ENCODE measurements around the gene BCAR3. TPM values are rescaled to one million over a fixed set of nuclear protein-coding genes. Genes with fewer than 3 reads are reported as not detected.

The BCAR3 gene
- total RNA-seq, 2 donors from 2014 or later, result 32.7 to 48.7 TPM

DNA sequence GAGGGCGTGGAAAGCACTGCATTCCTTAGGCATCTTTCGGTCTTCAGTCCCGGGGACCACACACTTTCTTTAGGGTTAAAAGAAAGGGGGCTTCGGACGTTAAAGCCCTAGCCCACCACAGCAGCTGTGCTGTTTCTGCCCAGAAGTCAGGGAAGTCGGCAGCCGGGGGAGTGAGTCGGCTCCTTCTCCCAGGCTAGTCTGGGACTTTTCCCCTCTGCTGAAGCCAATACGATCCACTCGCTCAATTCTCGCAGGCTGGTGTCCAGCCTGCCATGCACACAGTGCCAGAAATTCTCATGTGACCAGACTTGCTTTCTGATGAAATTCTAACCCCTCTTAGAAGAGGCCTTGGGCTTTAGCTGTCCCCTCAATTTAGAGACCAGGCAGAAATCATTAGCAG, 67.7 kb downstream of the BCAR3 start:
- Histone ChIP-seq H3K4me3 (ENCODE audit: low read length) (no peak overlapping the region), H3K9me3 (ENCODE audit: control insufficient read depth, low read length) (no peaks in the 10 kb centered on the region), H3K9ac (ENCODE audit: extremely low read depth, low read length, poor library complexity, severe bottlenecking) (no peak overlapping the region), H3K27ac (ENCODE audit: low read depth, low read length) (no peak overlapping the region), H3K4me1 (ENCODE audit: control insufficient read depth, insufficient read depth, low read length) (peaks cover 57% of the 10 kb centered on the region), H3K36me3 (ENCODE audit: control insufficient read depth, insufficient read depth, low read length) (peaks cover 56% of the 10 kb centered on the region), H3K27me3 (ENCODE audit: control insufficient read depth, insufficient read depth, low read length, poor library complexity, severe bottlenecking) (no peaks in the 10 kb centered on the region)
- DNase-seq, result peak; percentile 55
- H3K9me3 Mint-ChIP-seq, result no peaks in the 10 kb centered on the region
- peaks cover 73% of the 10 kb centered on the region for H3K4me1 Mint-ChIP-seq
- H3K4me3 Mint-ChIP-seq, result peak overlapping the region; percentile 3
- peaks cover 16% of the 10 kb centered on the region for H3K36me3 Mint-ChIP-seq (ENCODE audit: low read depth)
- no peaks in the 10 kb centered on the region for H3K27me3 Mint-ChIP-seq (ENCODE audit: insufficient read depth)
- TF ChIP-seq, protein P1, sequence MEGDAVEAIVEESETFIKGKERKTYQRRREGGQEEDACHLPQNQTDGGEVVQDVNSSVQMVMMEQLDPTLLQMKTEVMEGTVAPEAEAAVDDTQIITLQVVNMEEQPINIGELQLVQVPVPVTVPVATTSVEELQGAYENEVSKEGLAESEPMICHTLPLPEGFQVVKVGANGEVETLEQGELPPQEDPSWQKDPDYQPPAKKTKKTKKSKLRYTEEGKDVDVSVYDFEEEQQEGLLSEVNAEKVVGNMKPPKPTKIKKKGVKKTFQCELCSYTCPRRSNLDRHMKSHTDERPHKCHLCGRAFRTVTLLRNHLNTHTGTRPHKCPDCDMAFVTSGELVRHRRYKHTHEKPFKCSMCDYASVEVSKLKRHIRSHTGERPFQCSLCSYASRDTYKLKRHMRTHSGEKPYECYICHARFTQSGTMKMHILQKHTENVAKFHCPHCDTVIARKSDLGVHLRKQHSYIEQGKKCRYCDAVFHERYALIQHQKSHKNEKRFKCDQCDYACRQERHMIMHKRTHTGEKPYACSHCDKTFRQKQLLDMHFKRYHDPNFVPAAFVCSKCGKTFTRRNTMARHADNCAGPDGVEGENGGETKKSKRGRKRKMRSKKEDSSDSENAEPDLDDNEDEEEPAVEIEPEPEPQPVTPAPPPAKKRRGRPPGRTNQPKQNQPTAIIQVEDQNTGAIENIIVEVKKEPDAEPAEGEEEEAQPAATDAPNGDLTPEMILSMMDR (conservative IDR thresholded peaks at IDR 0.05), result no peak
- peak overlapping the region; percentile 97 for H3K27ac Mint-ChIP-seq
- WGBS, 2 experiments (ENCODE audit: insufficient coverage in 1 of 2, insufficient read length in 1 of 2), result 81 to 87% methylated on average over 9 to 11 of the region's 11 CpGs

DNA sequence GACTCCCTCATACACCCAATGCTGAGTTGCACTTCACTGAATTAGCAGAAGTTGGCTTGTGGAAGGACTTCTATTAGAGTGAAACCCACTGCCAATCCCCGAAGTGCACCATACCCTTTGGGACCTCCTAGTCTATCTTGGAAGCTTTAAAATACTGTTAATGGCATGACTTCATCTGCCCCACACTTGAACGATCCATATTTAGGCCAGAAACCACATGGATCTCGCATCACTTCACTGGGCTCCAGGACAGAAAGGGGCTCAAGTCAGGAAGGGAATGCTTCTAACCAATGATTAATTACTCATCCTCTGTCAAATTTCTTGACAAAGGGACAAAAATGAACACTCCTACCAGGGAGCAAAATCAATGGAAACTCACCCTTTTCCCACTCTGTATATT, 69.1 kb downstream of the BCAR3 start:
- TF ChIP-seq, protein P1 (conservative IDR thresholded peaks at IDR 0.05), result no peak
- H3K27me3 ChIP-seq (ENCODE audit: control insufficient read depth, insufficient read depth, low read length, poor library complexity, severe bottlenecking), result no peaks in the 10 kb centered on the region
- H3K4me3 Mint-ChIP-seq, result no peak overlapping the region

DNA sequence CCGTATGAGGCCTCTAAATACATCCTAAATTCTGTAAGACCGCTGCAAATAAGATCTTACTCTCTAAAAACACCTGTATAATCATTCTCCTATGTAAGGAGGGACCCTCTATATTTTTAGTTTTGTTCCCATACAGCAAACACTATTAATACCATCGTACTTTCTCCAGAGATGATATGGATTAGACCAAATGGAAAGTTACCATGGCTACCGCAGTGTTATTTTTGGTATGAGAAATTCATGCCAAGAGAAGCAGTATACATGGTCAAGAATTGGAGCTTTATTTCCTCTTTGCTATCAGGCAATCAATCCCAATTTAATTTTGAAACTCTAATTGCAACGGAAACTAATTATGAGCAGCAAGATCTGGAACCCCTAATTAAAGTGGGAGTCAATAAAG, 70.0 kb downstream of the BCAR3 start:
- DNase-seq, result no peak
- Mint-ChIP-seq H3K36me3 (ENCODE audit: low read depth) (peaks cover 18% of the 10 kb centered on the region), H3K9me3 (no peaks in the 10 kb centered on the region), H3K4me3 (no peak overlapping the region), H3K27me3 (ENCODE audit: insufficient read depth) (no peaks in the 10 kb centered on the region), H3K4me1 (peaks cover 71% of the 10 kb centered on the region), H3K27ac (peak overlapping the region; percentile 1)
- no peaks in the 10 kb centered on the region for H3K9me3 ChIP-seq (ENCODE audit: control insufficient read depth, low read length)
- H3K27me3 ChIP-seq (ENCODE audit: control insufficient read depth, insufficient read depth, low read length, poor library complexity, severe bottlenecking), result no peaks in the 10 kb centered on the region
- TF ChIP-seq, protein P1 (conservative IDR thresholded peaks at IDR 0.05), result no peak
- peaks cover 57% of the 10 kb centered on the region for H3K36me3 ChIP-seq (ENCODE audit: control insufficient read depth, insufficient read depth, low read length)
- WGBS, 2 experiments (ENCODE audit: insufficient coverage in 1 of 2, insufficient read length in 1 of 2), result 95 to 96% methylated on average over 4 to 5 of the region's 5 CpGs
- H3K9ac ChIP-seq (ENCODE audit: extremely low read depth, low read length, poor library complexity, severe bottlenecking), result no peak overlapping the region
- H3K4me3 ChIP-seq (ENCODE audit: low read length), result no peak overlapping the region
- no peak overlapping the region for H3K27ac ChIP-seq (ENCODE audit: low read depth, low read length)
- H3K4me1 ChIP-seq (ENCODE audit: control insufficient read depth, insufficient read depth, low read length), result peaks cover 39% of the 10 kb centered on the region

More for the DNA sequence above, 69.1 kb downstream of the BCAR3 start:
- peak; percentile 27 for DNase-seq
- no peaks in the 10 kb centered on the region for H3K27me3 Mint-ChIP-seq (ENCODE audit: insufficient read depth)
- H3K36me3 ChIP-seq (ENCODE audit: control insufficient read depth, insufficient read depth, low read length), result peaks cover 57% of the 10 kb centered on the region
- H3K4me1 ChIP-seq (ENCODE audit: control insufficient read depth, insufficient read depth, low read length), result peaks cover 47% of the 10 kb centered on the region
- WGBS, 2 experiments (ENCODE audit: insufficient coverage in 1 of 2, insufficient read length in 1 of 2), result 92 to 100% methylated on average over 3 of the region's 3 CpGs
- no peaks in the 10 kb centered on the region for H3K9me3 ChIP-seq (ENCODE audit: control insufficient read depth, low read length)
- no peak overlapping the region for H3K27ac ChIP-seq (ENCODE audit: low read depth, low read length)
- no peak overlapping the region for H3K4me3 ChIP-seq (ENCODE audit: low read length)
- H3K36me3 Mint-ChIP-seq (ENCODE audit: low read depth), result peaks cover 16% of the 10 kb centered on the region
- no peak overlapping the region for H3K27ac Mint-ChIP-seq
- no peak overlapping the region for H3K9ac ChIP-seq (ENCODE audit: extremely low read depth, low read length, poor library complexity, severe bottlenecking)
- peaks cover 73% of the 10 kb centered on the region for H3K4me1 Mint-ChIP-seq
- no peaks in the 10 kb centered on the region for H3K9me3 Mint-ChIP-seq
